Measurements from ENCODE around the gene SAMD4A.

Gene SAMD4A

DNA sequence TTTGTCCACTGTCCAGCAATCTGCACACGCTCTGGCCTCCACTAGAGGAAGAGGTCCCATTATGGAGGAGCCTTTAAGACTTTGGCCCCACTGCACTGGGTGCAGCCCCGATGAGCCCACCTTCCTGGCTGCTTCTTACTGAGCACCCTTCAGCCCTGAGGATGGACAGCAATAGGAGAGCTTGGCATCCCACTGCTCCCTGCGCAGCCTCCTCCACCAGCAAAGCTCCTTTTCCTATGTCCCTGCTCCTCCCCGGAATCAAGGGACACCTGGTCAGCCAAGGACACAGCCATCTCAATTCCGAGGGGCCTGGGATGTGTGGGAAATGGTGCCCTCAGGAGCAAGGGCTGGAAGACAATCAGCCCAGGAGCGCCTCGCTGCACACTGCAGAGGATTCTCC, 241.0 kb downstream of the SAMD4A start:
- no peak overlapping the region for H3K4me3 ChIP-seq (ENCODE audit: low read depth, low read length, poor library complexity, severe bottlenecking)
- H4K20me1 ChIP-seq (ENCODE audit: insufficient read depth, low read length): no peaks in the 10 kb centered on the region
- no peaks in the 10 kb centered on the region for H3K9me3 ChIP-seq (ENCODE audit: low read length)
- H3K36me3 ChIP-seq (ENCODE audit: insufficient read depth, low read length): no peaks in the 10 kb centered on the region
- H3F3A ChIP-seq (ENCODE audit: insufficient read depth, low read length): no peaks in the 10 kb centered on the region
- no peaks in the 10 kb centered on the region for H3K79me2 ChIP-seq (ENCODE audit: insufficient read depth, low read length)
- peaks cover 3% of the 10 kb centered on the region for H3K4me1 ChIP-seq (ENCODE audit: insufficient read depth, low read length, severe bottlenecking)
- no peaks in the 10 kb centered on the region for H3K27me3 ChIP-seq (ENCODE audit: insufficient read depth, low read length)
- TF ChIP-seq EZH2 (IDR thresholded peaks at IDR 0.05; ENCODE audit: borderline replicate concordance, low read length): no peak
- TF ChIP-seq, protein P1, sequence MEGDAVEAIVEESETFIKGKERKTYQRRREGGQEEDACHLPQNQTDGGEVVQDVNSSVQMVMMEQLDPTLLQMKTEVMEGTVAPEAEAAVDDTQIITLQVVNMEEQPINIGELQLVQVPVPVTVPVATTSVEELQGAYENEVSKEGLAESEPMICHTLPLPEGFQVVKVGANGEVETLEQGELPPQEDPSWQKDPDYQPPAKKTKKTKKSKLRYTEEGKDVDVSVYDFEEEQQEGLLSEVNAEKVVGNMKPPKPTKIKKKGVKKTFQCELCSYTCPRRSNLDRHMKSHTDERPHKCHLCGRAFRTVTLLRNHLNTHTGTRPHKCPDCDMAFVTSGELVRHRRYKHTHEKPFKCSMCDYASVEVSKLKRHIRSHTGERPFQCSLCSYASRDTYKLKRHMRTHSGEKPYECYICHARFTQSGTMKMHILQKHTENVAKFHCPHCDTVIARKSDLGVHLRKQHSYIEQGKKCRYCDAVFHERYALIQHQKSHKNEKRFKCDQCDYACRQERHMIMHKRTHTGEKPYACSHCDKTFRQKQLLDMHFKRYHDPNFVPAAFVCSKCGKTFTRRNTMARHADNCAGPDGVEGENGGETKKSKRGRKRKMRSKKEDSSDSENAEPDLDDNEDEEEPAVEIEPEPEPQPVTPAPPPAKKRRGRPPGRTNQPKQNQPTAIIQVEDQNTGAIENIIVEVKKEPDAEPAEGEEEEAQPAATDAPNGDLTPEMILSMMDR (IDR thresholded peaks at IDR 0.05; ENCODE audit: low read length): no peak
- H3K9ac ChIP-seq (ENCODE audit: low read length): no peak overlapping the region
- no peaks in the 10 kb centered on the region for H3K9me2 ChIP-seq (ENCODE audit: low read depth, low read length)
- H3K27ac ChIP-seq (ENCODE audit: low read depth, low read length, poor library complexity, severe bottlenecking): no peak overlapping the region
- no peak overlapping the region for H2AFZ ChIP-seq (ENCODE audit: low read length)
- no peak overlapping the region for H3K4me2 ChIP-seq (ENCODE audit: low read length)

DNA sequence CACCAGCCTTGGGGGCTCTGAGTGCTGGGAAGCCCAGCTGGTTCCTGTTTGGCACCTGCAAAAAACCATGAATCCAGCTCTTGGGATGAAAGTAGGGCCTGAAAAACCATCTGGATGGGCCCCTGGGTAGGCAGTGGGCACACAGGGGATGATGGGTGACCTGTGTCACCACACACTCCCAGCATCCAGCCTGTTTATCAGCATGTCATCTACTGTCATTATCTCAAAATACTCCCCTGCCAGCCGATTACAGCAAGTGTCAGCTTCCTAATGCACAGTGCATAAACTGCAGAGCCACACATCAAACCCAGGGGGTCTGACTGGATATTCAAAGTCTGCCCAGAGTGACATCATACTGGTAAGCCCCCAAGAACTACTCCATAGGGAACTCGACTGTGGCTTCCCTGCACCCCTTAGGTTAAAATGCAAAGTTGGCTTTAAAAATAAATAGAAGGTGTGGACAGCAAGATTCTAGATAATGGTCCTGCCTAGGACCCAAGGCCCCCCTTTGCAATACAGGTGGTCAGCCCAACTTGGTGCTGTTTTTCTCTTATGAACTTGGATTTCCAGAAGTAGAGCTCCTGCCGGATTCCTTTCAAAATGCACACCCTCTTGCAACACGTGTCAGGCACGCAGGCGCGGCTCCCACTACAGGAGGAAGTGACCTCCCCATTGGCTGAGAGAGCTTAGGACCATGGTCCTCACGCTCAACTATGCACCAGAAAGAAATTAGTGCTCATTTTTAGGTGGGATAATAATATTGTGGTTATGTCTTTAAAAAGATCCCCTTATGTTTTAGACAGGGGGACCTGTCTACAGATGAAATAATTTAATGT, 241.6 kb downstream of the SAMD4A start:
- no peak overlapping the region for H3K4me2 ChIP-seq (ENCODE audit: low read length)
- no peaks in the 10 kb centered on the region for H3F3A ChIP-seq (ENCODE audit: insufficient read depth, low read length)
- H3K27me3 ChIP-seq (ENCODE audit: insufficient read depth, low read length): no peaks in the 10 kb centered on the region
- no peak overlapping the region for H3K4me3 ChIP-seq (ENCODE audit: low read depth, low read length, poor library complexity, severe bottlenecking)
- H3K4me1 ChIP-seq (ENCODE audit: insufficient read depth, low read length, severe bottlenecking): peaks cover 3% of the 10 kb centered on the region
- no peak for TF ChIP-seq EZH2 (IDR thresholded peaks at IDR 0.05; ENCODE audit: borderline replicate concordance, low read length)
- TF ChIP-seq, protein P1 (IDR thresholded peaks at IDR 0.05; ENCODE audit: low read length): no peak
- no peaks in the 10 kb centered on the region for H3K9me3 ChIP-seq (ENCODE audit: low read length)
- H3K9ac ChIP-seq (ENCODE audit: low read length): no peak overlapping the region
- no peak overlapping the region for H2AFZ ChIP-seq (ENCODE audit: low read length)
- no peaks in the 10 kb centered on the region for H3K36me3 ChIP-seq (ENCODE audit: insufficient read depth, low read length)
- H3K79me2 ChIP-seq (ENCODE audit: insufficient read depth, low read length): no peaks in the 10 kb centered on the region
- H4K20me1 ChIP-seq (ENCODE audit: insufficient read depth, low read length): no peaks in the 10 kb centered on the region
- no peaks in the 10 kb centered on the region for H3K9me2 ChIP-seq (ENCODE audit: low read depth, low read length)
- no peak overlapping the region for H3K27ac ChIP-seq (ENCODE audit: low read depth, low read length, poor library complexity, severe bottlenecking)

- H3K4me1 ChIP-seq (ENCODE audit: insufficient read depth, low read length, severe bottlenecking): peaks cover 3% of the 10 kb centered on the region
- no peak for TF ChIP-seq EZH2 (IDR thresholded peaks at IDR 0.05; ENCODE audit: borderline replicate concordance, low read length)
- TF ChIP-seq, protein P1 (IDR thresholded peaks at IDR 0.05; ENCODE audit: low read length): no peak
- no peaks in the 10 kb centered on the region for H3K36me3 ChIP-seq (ENCODE audit: insufficient read depth, low read length)
- H3K9ac ChIP-seq (ENCODE audit: low read length): no peak overlapping the region
- no peak overlapping the region for H3K4me2 ChIP-seq (ENCODE audit: low read length)
- no peak overlapping the region for H3K27ac ChIP-seq (ENCODE audit: low read depth, low read length, poor library complexity, severe bottlenecking)
- no peaks in the 10 kb centered on the region for H3K27me3 ChIP-seq (ENCODE audit: insufficient read depth, low read length)
- no peaks in the 10 kb centered on the region for H4K20me1 ChIP-seq (ENCODE audit: insufficient read depth, low read length)
- H2AFZ ChIP-seq (ENCODE audit: low read length): no peak overlapping the region
- H3K79me2 ChIP-seq (ENCODE audit: insufficient read depth, low read length): no peaks in the 10 kb centered on the region
- H3K4me3 ChIP-seq (ENCODE audit: low read depth, low read length, poor library complexity, severe bottlenecking): no peak overlapping the region
- no peaks in the 10 kb centered on the region for H3F3A ChIP-seq (ENCODE audit: insufficient read depth, low read length)
- H3K9me2 ChIP-seq (ENCODE audit: low read depth, low read length): no peaks in the 10 kb centered on the region
- no peaks in the 10 kb centered on the region for H3K9me3 ChIP-seq (ENCODE audit: low read length)
These were observed 242.8 kb downstream of the SAMD4A start for GRCh38 chr14:54809767-54810166.

All from OCI-LY1 (cell line).